AG04450 (cell line): ENCODE data around the gene PPP2CA. TPM values are rescaled to one million over a fixed set of nuclear protein-coding genes. Genes with fewer than 3 reads are reported as not detected.
A peak's percentile ranks its signal among the peaks of the same experiment; 100 is the strongest.
"Not testable (repeated sequence)": the region's sequence is repeated elsewhere in the genome, so short reads cannot be mapped to it uniquely, and the experiment has no call there.

ENCODE experiments used
- CTCF ChIA-PET: fragments of 300-600, 350-600 bp; formaldehyde crosslinking; extraction: SDS; loops from one replicate; lab custom pipeline; 2022; ENCODE audit warnings: antibody characterized with exemption, inconsistent platforms; lab: Charles Lee
- POLR2A ChIA-PET: fragments of 350-600 bp; formaldehyde crosslinking; extraction: SDS; loops from one replicate; lab custom pipeline; 2021; ENCODE audit warnings: antibody characterized with exemption, inconsistent platforms; lab: Yijun Ruan, JAX
- DNase-seq: peaks from one replicate; pipeline ENCODE4 v3.0.0-alpha.2; 2011; ENCODE audit warnings: low read depth, low spot score
- H3K27ac ChIP-seq: one replicate; pipeline ENCODE4 v1.5.1; 2012; ENCODE audit warnings: low read depth, low read length, control low read depth
- H3K27me3 ChIP-seq: one replicate; pipeline ENCODE4 v1.6.0; 2012; ENCODE audit warnings: low read length; ENCODE audit not compliant: control insufficient read depth, insufficient read depth
- H3K4me3 ChIP-seq: 2 replicates; pipeline ENCODE4 v1.5.1; 2011; ENCODE audit warnings: mild to moderate bottlenecking, low read depth, low read length, control low read depth
- H3K9me3 ChIP-seq: 2 replicates; pipeline ENCODE4 v1.5.1; 2012; ENCODE audit warnings: low read length; ENCODE audit not compliant: control insufficient read depth, insufficient read depth
- CTCF ChIP-seq: IDR thresholded peaks from 2 replicates; pipeline ENCODE4 v1.5.1; 2011; ENCODE audit warnings: low read depth, low read length, control low read depth, inconsistent platforms
- polyA plus RNA-seq: library from polyadenylated mRNA; depleted of rRNA; stranded (reverse); fragments of >200 nt; gene quantifications from 2 replicates; pipeline ENCODE4 v1.2.3, GENCODE V29; 2011

The PPP2CA gene
- polyA plus RNA-seq, 1 experiment, result 252 TPM

- CTCF ChIA-PET, result interaction anchor here (1.1 to 8.7 kb wide), 3 partner anchors 13 to 62 kb away, joined by 3 to 37 read pairs (median 9); no protein-coding TSS in a partner anchor
- no peak for TF ChIP-seq CTCF
- no peak overlapping the region for H3K27ac ChIP-seq
- DNase-seq, result no peak
- H3K4me3 ChIP-seq, result peak overlapping the region; percentile 96; the same call in 1 of the 2 replicates
- POLR2A ChIA-PET, result interaction anchor here (0.5 to 2.9 kb wide), 7 partner anchors 9 to 434 kb away, joined by 3 to 38 read pairs (median 7); partner anchors contain the start of gene SKP1
- no peaks in the 10 kb centered on the region for H3K27me3 ChIP-seq
- H3K9me3 ChIP-seq, result no peaks in the 10 kb centered on the region; the same call in 1 of the 2 replicates
Observed at GRCh38 chr5:134227259-134227658, 1.4 kb upstream of the PPP2CA start.

GRCh38 chr5:134226441-134227192 lies 744 bp upstream of the PPP2CA start:
- Histone ChIP-seq H3K4me3 (peak overlapping the region; percentile 96), H3K27me3 (no peaks in the 10 kb centered on the region), H3K9me3 (no peaks in the 10 kb centered on the region; the same call in 1 of the 2 replicates), H3K27ac (peak overlapping the region; percentile 96)
- no peak for TF ChIP-seq CTCF
- no peak for DNase-seq
- ChIA-PET POLR2A (interaction anchor here (0.5 to 2.9 kb wide), 17 partner anchors 10 to 619 kb away, joined by 3 to 38 read pairs (median 5); partner anchors contain the start of genes C5orf24 and SKP1), CTCF (interaction anchor here (0.6 to 8.7 kb wide), 8 partner anchors 9 to 63 kb away, joined by 3 to 37 read pairs (median 4); no protein-coding TSS in a partner anchor)

- DNase-seq, result no peak
- peak overlapping the region; percentile 96 for H3K27ac ChIP-seq
- H3K4me3 ChIP-seq, result peak overlapping the region; percentile 96
- ChIA-PET CTCF (interaction anchor here (0.9 to 8.7 kb wide), 8 partner anchors 11 to 64 kb away, joined by 3 to 37 read pairs (median 6); no protein-coding TSS in a partner anchor), POLR2A (interaction anchor here (0.5 to 2.9 kb wide), 12 partner anchors 11 to 220 kb away, joined by 3 to 38 read pairs (median 8); partner anchors contain the start of gene SKP1)
- TF ChIP-seq CTCF, result no peak
- H3K27me3 ChIP-seq, result no peaks in the 10 kb centered on the region
- no peaks in the 10 kb centered on the region; the same call in 1 of the 2 replicates for H3K9me3 ChIP-seq
Observed at GRCh38 chr5:134224888-134225779, 739 bp downstream of the PPP2CA start.

GRCh38 chr5:134223406-134224248 lies 2.2 kb downstream of the PPP2CA start:
- peak overlapping the region; percentile 96 for H3K4me3 ChIP-seq
- no peak overlapping the region for H3K27ac ChIP-seq
- ChIA-PET CTCF (interaction anchor here (1.7 to 8.7 kb wide), 2 partner anchors 39 to 66 kb away, joined by 6 to 37 read pairs; no protein-coding TSS in a partner anchor), POLR2A (interaction anchor here (1.7 kb wide), 1 partner anchor 21 kb away, joined by 5 read pairs; no protein-coding TSS in a partner anchor)
- TF ChIP-seq CTCF, result no peak
- no peaks in the 10 kb centered on the region for H3K27me3 ChIP-seq
- no peaks in the 10 kb centered on the region; the same call in 1 of the 2 replicates for H3K9me3 ChIP-seq
- no peak for DNase-seq

GRCh38 chr5:134221690-134222089 lies 4.2 kb downstream of the PPP2CA start:
- not testable (repeated sequence) for H3K27ac ChIP-seq, H3K9me3 ChIP-seq
- CTCF ChIA-PET, result interaction anchor here (0.7 to 8.7 kb wide), 3 partner anchors 26 to 436 kb away, joined by 3 to 37 read pairs (median 4); no protein-coding TSS in a partner anchor

More at GRCh38 chr5:134221690-134222089, 4.2 kb downstream of the PPP2CA start:
- not testable (repeated sequence) for H3K4me3 ChIP-seq, H3K27me3 ChIP-seq, DNase-seq
- POLR2A ChIA-PET, result interaction anchor here (0.6 to 1.7 kb wide), 5 partner anchors 10 to 448 kb away, joined by 3 to 7 read pairs (median 3); no protein-coding TSS in a partner anchor
